K562 (cell line): ENCODE results near the gene LENEP. TPM values are rescaled to one million over a fixed set of nuclear protein-coding genes. Genes with fewer than 3 reads are reported as not detected.

Source experiments
- BRD9 ChIP-seq: fragments of 450-650 bp; IDR thresholded peaks from 2 replicates; pipeline ENCODE4 v1.6.1; 2018; ENCODE audit warnings: low read depth; ENCODE audit not compliant: partially characterized antibody
- DPF2 ChIP-seq: fragments of 450-650 bp; IDR thresholded peaks from 2 replicates; pipeline ENCODE4 v1.6.1; 2016
- FOS ChIP-seq: IDR thresholded peaks from 3 replicates; pipeline ENCODE4 v1.6.1; 2011; ENCODE audit not compliant: insufficient read length; ENCODE audit errors: extremely low read depth
- FOXM1 ChIP-seq, 2 experiments: fragments of 450-650 bp in 1 of 2; sonication (generic) in 1 of 2; formaldehyde crosslinking in 1 of 2; IDR thresholded peaks; 2 replicates each; pipeline versions ENCODE4 v1.6.1 to v1.9.0; 2017 to 2022; ENCODE audit warnings: low read depth in 2 of 2, mild to moderate bottlenecking in 2 of 2, missing genetic modification reagents in 1 of 2, moderate library complexity in 1 of 2
- HNRNPUL1 ChIP-seq: fragments of 200-400 bp; formaldehyde crosslinking; IDR thresholded peaks from 2 replicates; pipeline ENCODE4 v1.6.1; 2017; ENCODE audit warnings: low read length
- KAT8 ChIP-seq: fragments of 450-650 bp; IDR thresholded peaks from 2 replicates; pipeline ENCODE4 v1.6.1; 2016; ENCODE audit warnings: low read depth, mild to moderate bottlenecking
- MEF2D ChIP-seq: conservative IDR thresholded peaks from 2 replicates; pipeline ENCODE4 v1.6.1; 2016; ENCODE audit warnings: low read depth, missing genetic modification characterization, missing compliant biosample characterization
- MYC ChIP-seq, 2 experiments: fragments of 250-450 bp in 1 of 2; sonication (Bioruptor Pico) in 1 of 2; IDR thresholded peaks; 2 replicates each; pipeline versions ENCODE4 v1.5.1 to v1.6.1; 2012 to 2021; ENCODE audit warnings: low read depth in 2 of 2, borderline replicate concordance in 1 of 2, improper control_type of control experiment in 1 of 2, low read length in 1 of 2, mild to moderate bottlenecking in 1 of 2, moderate library complexity in 1 of 2
- NBN ChIP-seq: fragments of 450-650 bp; IDR thresholded peaks from 2 replicates; pipeline ENCODE4 v1.6.1; 2016; ENCODE audit warnings: low read depth, mild to moderate bottlenecking
- NCOA1 ChIP-seq: fragments of 450-650 bp; IDR thresholded peaks from 2 replicates; pipeline ENCODE4 v1.6.1; 2016; ENCODE audit warnings: low read depth
- NFE2L1 ChIP-seq: fragments of 450-650 bp; IDR thresholded peaks from 2 replicates; pipeline ENCODE4 v1.6.1; 2016; ENCODE audit warnings: missing genetic modification characterization, low read depth, mild to moderate bottlenecking, missing compliant biosample characterization, moderate library complexity, borderline replicate concordance
- NFIC ChIP-seq: fragments of 450-650 bp; IDR thresholded peaks from 2 replicates; pipeline ENCODE4 v1.6.1; 2017; ENCODE audit warnings: mild to moderate bottlenecking, inconsistent platforms
- RFX7 ChIP-seq: fragments of 250-450 bp; sonication (Bioruptor Pico); IDR thresholded peaks from 2 replicates; pipeline ENCODE4 v1.5.1; 2021; ENCODE audit warnings: mild to moderate bottlenecking
- SREBF1 ChIP-seq: fragments of 150-350 bp; IDR thresholded peaks from 2 replicates; pipeline ENCODE4 v1.6.1; 2014; ENCODE audit warnings: antibody characterized with exemption, low read depth, low read length, borderline replicate concordance
- YY1 ChIP-seq, 3 experiments: IDR thresholded peaks; 2 replicates each; pipeline ENCODE4 v1.6.1; 2011; ENCODE audit warnings: low read length in 2 of 3, mild to moderate bottlenecking in 2 of 3, moderate library complexity in 2 of 3, borderline replicate concordance in 1 of 3, control low read depth in 1 of 3, low read depth in 1 of 3; ENCODE audit not compliant: insufficient read depth in 3 of 3, insufficient replicate concordance in 2 of 3, control insufficient read depth in 1 of 3, insufficient read length in 1 of 3; ENCODE audit errors: extremely low read depth in 1 of 3
- ZNF253 ChIP-seq: fragments of 250-450 bp; sonication (Bioruptor Pico); conservative IDR thresholded peaks from 2 replicates; pipeline ENCODE4 v1.6.1; 2021; ENCODE audit warnings: mild to moderate bottlenecking
- ZNF408 ChIP-seq: fragments of 250-450 bp; sonication (Bioruptor Pico); IDR thresholded peaks from 2 replicates; pipeline ENCODE4 v1.4.0; 2020; ENCODE audit warnings: low read depth, mild to moderate bottlenecking, moderate library complexity
- ZNF584 ChIP-seq: fragments of 200-800 bp; sonication (Bioruptor generic); IDR thresholded peaks from 2 replicates; pipeline ENCODE4 v1.6.1; 2016; ENCODE audit warnings: low read depth, mild to moderate bottlenecking, missing genetic modification characterization, missing compliant biosample characterization
- ZNF778 ChIP-seq: fragments of 450-650 bp; formaldehyde crosslinking; IDR thresholded peaks from 2 replicates; pipeline ENCODE4 v1.4.0; 2020; ENCODE audit warnings: mild to moderate bottlenecking, moderate library complexity
- ZNF830 ChIP-seq: fragments of 250-450 bp; sonication (Bioruptor Pico); IDR thresholded peaks from 2 replicates; pipeline ENCODE4 v1.5.0; 2021; ENCODE audit warnings: mild to moderate bottlenecking
- ZSCAN32 ChIP-seq: fragments of 450-650 bp; formaldehyde crosslinking; IDR thresholded peaks from 2 replicates; pipeline ENCODE4 v1.4.0; 2020; ENCODE audit warnings: mild to moderate bottlenecking, moderate library complexity
- ZZZ3 ChIP-seq: fragments of 450-650 bp; IDR thresholded peaks from 2 replicates; pipeline ENCODE4 v1.6.1; 2016; ENCODE audit warnings: antibody characterized with exemption, mild to moderate bottlenecking, moderate library complexity
- polyA plus RNA-seq, 8 experiments: library from polyadenylated mRNA; depleted of rRNA in 4 of 8; stranded (reverse) in 5 of 8; unstranded in 3 of 8; fragments of >200 nt; fragmentation: Nextera tagmentation in 2 of 8; fragmentation: Illumina TruSeq in 1 of 8; extraction: Ambion mirVana in 2 of 8; extraction: Trizol in 1 of 8; gene quantifications; 2 replicates each; pipeline versions ENCODE4 v1.2.1 to v1.2.3, GENCODE V29; 2011 to 2014; ENCODE audit warnings: inconsistent platforms in 1 of 8, missing spikeins in 1 of 8
- total RNA-seq, 7 experiments: library from RNA; depleted of rRNA in 6 of 7; stranded (reverse); fragments of >200 nt in 6 of 7; fragmentation: Illumina TruSeq in 2 of 7; extraction: Trizol in 2 of 7; gene quantifications; 2 replicates each; pipeline versions ENCODE4 v1.2.1 to v1.2.3, GENCODE V29; 2011 to 2021; ENCODE audit warnings: low replicate concordance in 1 of 7
- TF ChIP-seq, protein P1 (sequence below): fragments of 450-650 bp; formaldehyde crosslinking; IDR thresholded peaks from 2 replicates; pipeline ENCODE4 v1.4.0; 2020; ENCODE audit warnings: mild to moderate bottlenecking, mixed read lengths
- TF ChIP-seq, protein P2 (sequence below): fragments of 250-450 bp; sonication (Bioruptor Pico); IDR thresholded peaks from 2 replicates; pipeline ENCODE4 v1.5.0; 2021; ENCODE audit warnings: mild to moderate bottlenecking, moderate library complexity

The LENEP gene
- total and polyA plus RNA-seq, 9 of the 15 experiments (the other 6 are each of a cell fraction or from before 2014, with no cell fraction given) = 0.23 to 0.87 (median 0.67) TPM; not detected in 5

DNA sequence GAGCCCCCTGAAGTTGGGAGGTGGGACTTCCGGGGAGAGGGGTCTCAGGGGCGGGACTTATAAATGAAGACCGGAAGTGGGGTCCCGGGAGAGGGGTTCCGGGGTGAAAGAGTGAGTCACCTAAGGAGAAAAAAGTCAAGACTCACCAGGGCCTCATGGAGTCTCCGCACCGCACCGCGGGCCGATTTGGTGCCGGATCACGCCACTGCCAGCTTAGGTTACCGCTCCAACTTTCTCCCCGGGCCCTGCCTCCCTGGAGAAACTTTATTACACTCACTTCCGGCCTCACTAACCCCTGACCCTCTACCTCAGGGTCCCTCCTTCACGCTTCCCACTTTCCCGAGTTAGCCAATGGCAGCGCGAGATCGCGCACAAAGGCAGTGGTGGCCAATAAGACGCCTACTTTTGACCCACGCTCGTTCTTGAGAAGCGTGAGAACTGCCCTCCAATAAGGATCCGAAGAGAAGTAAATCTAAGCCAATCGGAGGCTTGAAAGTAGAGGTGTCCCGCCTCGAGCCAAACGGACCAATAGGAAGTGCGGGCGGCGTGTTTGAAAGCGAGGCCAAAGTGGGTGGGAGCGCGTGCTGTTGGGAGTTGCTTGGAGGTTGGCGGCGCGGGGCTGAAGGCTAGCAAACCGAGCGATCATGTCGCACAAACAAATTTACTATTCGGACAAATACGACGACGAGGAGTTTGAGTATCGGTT lies 19.1 kb upstream of the LENEP start, which contains the start of gene CKS1B (continued):
- TF ChIP-seq ZNF253 (CRISPR knock-in tag) = no peak
- TF ChIP-seq FOS = peak; percentile 97
- no peak for TF ChIP-seq KAT8
- peak; percentile 99 for TF ChIP-seq FOXM1 (IDR thresholded peaks at IDR 0.05; ENCODE audit: low read depth)
- TF ChIP-seq FOXM1 (CRISPR knock-in tag; IDR thresholded peaks at IDR 0.05; ENCODE audit: low read depth) = peak; percentile 81; the same call in 1 of the 2 replicates
- no peak for TF ChIP-seq RFX7 (CRISPR knock-in tag)
- no peak for TF ChIP-seq ZNF584 (CRISPR knock-in tag)
- TF ChIP-seq ZNF778 (CRISPR knock-in tag) = no peak
- no peak for TF ChIP-seq HNRNPUL1
- no peak for TF ChIP-seq ZNF408 (CRISPR knock-in tag)
- no peak for TF ChIP-seq MEF2D
- no peak for TF ChIP-seq SREBF1
- TF ChIP-seq ZNF830 (CRISPR knock-in tag) = peak; percentile 62; the same call in 1 of the 2 replicates
- TF ChIP-seq, protein P1, sequence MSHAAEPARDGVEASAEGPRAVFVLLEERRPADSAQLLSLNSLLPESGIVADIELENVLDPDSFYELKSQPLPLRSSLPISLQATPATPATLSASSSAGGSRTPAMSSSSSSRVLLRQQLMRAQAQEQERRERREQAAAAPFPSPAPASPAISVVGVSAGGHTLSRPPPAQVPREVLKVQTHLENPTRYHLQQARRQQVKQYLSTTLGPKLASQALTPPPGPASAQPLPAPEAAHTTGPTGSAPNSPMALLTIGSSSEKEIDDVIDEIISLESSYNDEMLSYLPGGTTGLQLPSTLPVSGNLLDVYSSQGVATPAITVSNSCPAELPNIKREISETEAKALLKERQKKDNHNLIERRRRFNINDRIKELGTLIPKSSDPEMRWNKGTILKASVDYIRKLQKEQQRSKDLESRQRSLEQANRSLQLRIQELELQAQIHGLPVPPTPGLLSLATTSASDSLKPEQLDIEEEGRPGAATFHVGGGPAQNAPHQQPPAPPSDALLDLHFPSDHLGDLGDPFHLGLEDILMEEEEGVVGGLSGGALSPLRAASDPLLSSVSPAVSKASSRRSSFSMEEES (CRISPR knock-in tag) = no peak
- TF ChIP-seq NBN = peak; percentile 69
- TF ChIP-seq, protein P2, sequence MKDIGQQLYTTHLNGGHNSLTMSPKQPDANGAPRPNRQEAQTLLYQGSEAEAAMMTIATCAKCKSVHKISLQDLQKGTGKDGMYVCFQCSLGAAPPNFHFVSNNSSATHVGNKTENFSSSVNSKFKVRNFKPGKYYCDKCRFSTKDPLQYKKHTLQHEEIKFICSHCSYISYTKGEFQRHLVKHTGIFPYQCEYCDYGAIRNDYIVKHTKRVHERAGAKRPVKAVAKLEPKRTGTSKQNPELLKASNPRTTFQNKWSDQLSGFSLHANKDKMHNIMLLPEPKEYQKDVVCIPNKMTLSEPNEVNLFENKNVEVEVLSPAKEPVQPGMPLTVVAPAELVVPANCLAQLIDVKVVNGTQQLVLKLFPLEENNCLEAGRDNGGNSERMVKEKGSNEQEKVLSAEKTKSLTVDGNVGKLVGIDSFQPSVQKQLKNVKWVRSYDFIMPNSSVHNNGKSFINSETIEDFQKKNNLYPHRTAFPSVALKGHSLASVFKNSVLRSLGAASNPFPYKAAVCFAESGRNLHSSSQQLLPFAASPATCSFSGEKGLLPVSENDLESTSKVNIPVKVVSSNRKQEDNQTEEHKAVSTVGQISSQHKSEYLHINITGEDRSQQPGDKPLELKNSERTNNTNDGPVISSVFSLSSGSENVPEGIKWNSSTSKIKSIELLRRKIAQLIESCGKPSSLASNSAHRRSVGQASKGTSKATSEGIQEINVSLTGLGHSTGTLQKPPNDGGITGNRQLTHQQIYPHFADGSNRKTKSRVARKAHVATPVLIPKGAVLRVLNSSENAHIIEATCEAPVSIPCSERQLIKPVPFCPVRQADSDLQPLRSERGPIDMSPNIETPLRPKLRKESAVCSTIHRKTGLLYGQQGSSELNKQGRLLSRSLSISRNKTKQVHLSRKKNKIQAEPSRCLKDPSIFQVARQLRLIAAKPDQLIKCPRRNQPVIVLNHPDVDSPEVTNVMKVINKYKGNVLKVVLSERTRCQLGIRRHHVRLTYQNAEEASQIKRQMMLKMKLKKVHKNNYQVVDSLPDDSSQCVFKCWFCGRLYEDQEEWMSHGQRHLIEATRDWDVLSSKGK (CRISPR knock-in tag) = no peak
- no peak for TF ChIP-seq NFIC
- TF ChIP-seq ZZZ3 = no peak
- no peak for TF ChIP-seq NFE2L1 (tag)
- no peak for TF ChIP-seq ZSCAN32 (CRISPR knock-in tag)
- TF ChIP-seq NCOA1 = no peak
- TF ChIP-seq YY1 (IDR thresholded peaks at IDR 0.05; ENCODE audit: borderline replicate concordance in 1 of 3, control insufficient read depth in 1 of 3, extremely low read depth in 1 of 3, insufficient read depth in 3 of 3, insufficient read length in 1 of 3, insufficient replicate concordance in 2 of 3, low read depth in 1 of 3, low read length in 2 of 3) = peak in 1 of 3 experiments; percentile 52
- peak; percentile 95 for TF ChIP-seq MYC (IDR thresholded peaks at IDR 0.05; ENCODE audit: low read depth, low read length)
- 0 out of 2 replicates have a peak, but pooled peaks have one; percentile 72 for TF ChIP-seq MYC (CRISPR knock-in tag; IDR thresholded peaks at IDR 0.05; ENCODE audit: borderline replicate concordance, low read depth)
- TF ChIP-seq BRD9 = no peak
- peak; percentile 51; the same call in 1 of the 2 replicates for TF ChIP-seq DPF2
